AG04449 (cell line): ENCODE data around the gene MBLAC1.

Source experiments
- CTCF ChIA-PET: fragments of 350-600 bp; formaldehyde crosslinking; extraction: SDS; loops from one replicate; lab custom pipeline; 2021; ENCODE audit warnings: antibody characterized with exemption; lab: Yijun Ruan, JAX
- POLR2A ChIA-PET: fragments of 400-600, 350-600 bp; formaldehyde crosslinking; extraction: SDS; loops from one replicate; lab custom pipeline; 2020; ENCODE audit warnings: antibody characterized with exemption, inconsistent platforms; lab: Yijun Ruan, JAX
- DNase-seq: peaks from one replicate; pipeline ENCODE4 v3.0.0-alpha.2; 2010; ENCODE audit warnings: low read depth, low spot score
- H3K4me3 ChIP-seq: 2 replicates; pipeline ENCODE4 v1.5.1; 2011; ENCODE audit warnings: low read depth, mild to moderate bottlenecking, control low read depth, low read length
- CTCF ChIP-seq: IDR thresholded peaks from one replicate; pipeline ENCODE4 v1.5.1; 2011; ENCODE audit warnings: mild to moderate bottlenecking, moderate library complexity, low read length, control low read depth, inconsistent platforms; ENCODE audit not compliant: insufficient read depth; ENCODE audit errors: missing control alignments

MBLAC1 gene

GRCh38 chr7:100174582-100174981, 47.8 kb downstream of the MBLAC1 start:
- no peak for DNase-seq
- no peak overlapping the region for H3K4me3 ChIP-seq
- TF ChIP-seq CTCF, result no peak
- CTCF ChIA-PET, result no interaction called here
- POLR2A ChIA-PET, result no interaction called here

- ChIA-PET POLR2A (interaction anchor here (0.6 to 0.8 kb wide), 2 partner anchors 16 to 25 kb away, joined by 3 read pairs; partner anchors contain the start of gene TRAPPC14), CTCF (interaction anchor here (2.2 kb wide), 1 partner anchor 39 kb away, joined by 4 read pairs; no protein-coding TSS in a partner anchor)
- no peak for DNase-seq
- TF ChIP-seq CTCF, result no peak
- no peak overlapping the region for H3K4me3 ChIP-seq
These were observed 48.6 kb downstream of the MBLAC1 start for GRCh38 chr7:100175296-100175935.

- no peak for TF ChIP-seq CTCF
- no peak for DNase-seq
- ChIA-PET CTCF (interaction anchor here (1.0 to 5.8 kb wide), 5 partner anchors 9 to 44 kb away, joined by 3 to 48 read pairs (median 11); partner anchors contain the start of gene GAL3ST4), POLR2A (interaction anchor here (0.8 to 0.9 kb wide), 2 partner anchors 16 to 17 kb away, joined by 3 to 4 read pairs; partner anchors contain the start of gene TRAPPC14)
- H3K4me3 ChIP-seq, result peak overlapping the region; percentile 89
These were observed 49.6 kb downstream of the MBLAC1 start for GRCh38 chr7:100176096-100177044.

- ChIA-PET CTCF (interaction anchor here (0.9 to 5.8 kb wide), 6 partner anchors 10 to 46 kb away, joined by 3 to 48 read pairs (median 8); partner anchors contain the start of gene GAL3ST4), POLR2A (interaction anchor here (0.7 to 1.0 kb wide), 4 partner anchors 9 to 619 kb away, joined by 4 to 8 read pairs (median 4); partner anchors contain the start of genes GAL3ST4 and LAMTOR4)
- peak within 1 kb of the TSS; percentile 89 for H3K4me3 ChIP-seq
- TF ChIP-seq CTCF, result no peak
- DNase-seq, result peak; percentile 70
These were observed 50.6 kb downstream of the MBLAC1 start, which contains the start of the genes GPC2 and STAG3 for GRCh38 chr7:100177045-100178001. TSS of gene GPC2 (minus strand) at chr7:100177381. CDS start at chr7:100177199, 182 bp downstream. TSS of gene STAG3 (plus strand) at chr7:100177918. CDS start at chr7:100180557, 2,639 bp downstream.
